GM21390 (cell line): ENCODE results near the gene PLEKHA6.

Experiments
- ATAC-seq: cut with Tn5 transposase; IDR thresholded peaks from one replicate; pipeline ENCODE4 v1.9.1; 2021; ENCODE audit not compliant: unreplicated experiment

Gene PLEKHA6

GRCh38 chr1:204218552-204218951, 141.2 kb downstream of the PLEKHA6 start:
- ATAC-seq, result no peak

- no peak for ATAC-seq
Measured at GRCh38 chr1:204217648-204218000, 142.1 kb downstream of the PLEKHA6 start.

DNA sequence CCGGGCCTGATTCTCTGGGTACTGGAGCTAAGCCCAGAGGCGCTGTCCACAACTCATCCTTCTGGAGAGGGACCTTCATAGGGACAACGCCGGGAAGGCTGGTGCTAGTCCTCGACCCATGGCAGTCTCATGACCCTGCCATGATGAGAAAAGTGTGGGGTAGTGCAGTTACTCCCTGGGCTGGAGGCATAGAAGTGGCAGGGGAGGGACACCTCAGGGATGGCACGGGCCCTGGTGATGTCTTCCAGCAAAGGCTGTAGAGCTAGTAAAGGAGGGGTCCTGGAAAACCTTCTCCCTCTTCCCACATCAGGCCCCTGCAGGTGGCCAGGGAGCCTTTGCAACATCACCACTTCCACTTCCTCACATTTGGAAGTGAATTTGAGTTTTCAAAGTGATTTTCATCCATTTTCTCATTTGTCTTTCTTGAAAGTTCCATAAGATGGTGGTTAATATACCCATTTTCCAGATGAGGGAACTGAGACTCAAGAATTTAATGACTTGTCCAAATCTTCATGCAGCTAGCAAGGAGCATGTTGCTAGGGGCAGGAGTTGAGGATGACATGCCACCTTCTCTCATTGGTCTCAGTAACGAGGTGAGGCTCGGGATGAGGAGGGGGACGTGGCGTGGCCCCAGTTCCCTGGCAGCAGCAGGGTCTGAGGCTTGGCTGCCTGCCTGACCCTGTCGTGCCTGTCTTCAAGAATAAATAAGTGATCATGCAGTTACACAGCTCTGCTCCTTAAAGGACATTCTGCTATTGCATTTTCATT, 142.7 kb downstream of the PLEKHA6 start:
- ATAC-seq, result no peak

- ATAC-seq, result no peak
Measured at GRCh38 chr1:204216236-204216635, 143.5 kb downstream of the PLEKHA6 start.

DNA sequence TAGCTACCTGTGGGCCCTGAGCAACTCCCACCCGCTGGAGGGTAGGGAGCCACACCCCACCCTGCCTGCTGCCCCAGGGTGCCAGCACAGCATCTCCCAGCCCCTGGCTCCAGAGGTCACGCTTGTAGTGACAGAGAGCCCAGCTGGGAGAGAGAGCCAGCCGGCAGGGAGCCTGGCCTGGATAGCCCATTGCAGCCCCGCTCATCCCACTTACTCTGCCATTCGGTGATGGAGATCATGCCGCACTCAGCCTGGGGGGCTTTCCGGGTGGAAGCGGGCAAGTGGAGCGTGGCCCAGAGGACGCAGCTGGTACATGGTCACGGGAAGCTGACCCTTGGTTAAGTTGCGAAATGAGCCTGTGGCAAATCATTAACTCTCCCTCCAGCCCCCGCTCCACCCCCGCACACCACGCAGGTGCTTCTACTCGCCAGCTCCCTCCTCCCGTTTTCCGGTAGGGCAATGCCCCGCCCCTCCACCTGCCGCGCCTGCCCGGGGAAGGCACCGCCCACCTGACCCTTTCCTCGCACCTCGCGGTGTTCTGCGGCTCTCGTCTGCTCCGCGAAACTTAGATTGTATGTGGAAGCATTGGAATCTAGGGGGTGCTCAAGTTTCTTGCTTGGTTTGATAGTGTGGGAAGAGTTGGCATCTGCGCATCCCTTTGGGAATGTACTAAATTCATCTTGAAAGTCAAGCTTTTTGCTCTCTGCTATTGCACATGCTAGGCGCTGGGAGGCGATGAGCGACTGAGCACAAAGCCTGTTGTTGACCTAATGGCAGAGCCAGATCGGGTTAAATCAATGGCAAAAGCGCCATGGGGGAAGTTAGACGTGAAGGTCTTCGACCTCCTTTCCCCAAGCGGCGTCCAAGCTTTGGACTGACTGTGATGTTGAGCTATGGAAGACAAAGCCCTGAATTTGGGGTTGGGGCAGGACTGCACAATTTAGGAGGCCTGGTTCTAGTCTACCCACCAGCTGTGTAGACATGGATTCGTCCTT, 145.8 kb downstream of the PLEKHA6 start, which contains the start of gene GOLT1A:
Gene GOLT1A (minus strand): TSS at position 321 of the 995 bp plus-strand sequence. CDS start 82 bp downstream, at position 239.
- ATAC-seq, result no peak

DNA sequence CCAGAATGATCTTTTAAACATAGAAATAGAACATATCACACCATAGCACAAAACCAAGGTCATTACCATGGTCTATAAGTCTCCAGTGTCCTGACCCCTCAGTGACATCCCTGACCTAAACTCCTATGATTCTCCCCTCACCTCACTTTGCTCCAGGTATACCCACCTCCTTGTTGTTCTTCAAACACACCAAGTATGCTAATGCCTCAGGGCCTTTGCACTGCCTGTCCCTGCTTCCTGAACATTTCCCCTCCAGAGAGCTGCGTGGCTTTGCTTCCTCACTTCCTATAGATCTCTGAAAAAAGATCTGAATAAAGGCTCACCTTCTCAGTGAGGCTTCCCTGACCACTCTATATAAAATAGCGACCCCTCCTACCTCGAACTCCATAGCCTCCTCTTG, 147.0 kb downstream of the PLEKHA6 start:
- ATAC-seq, result no peak

DNA sequence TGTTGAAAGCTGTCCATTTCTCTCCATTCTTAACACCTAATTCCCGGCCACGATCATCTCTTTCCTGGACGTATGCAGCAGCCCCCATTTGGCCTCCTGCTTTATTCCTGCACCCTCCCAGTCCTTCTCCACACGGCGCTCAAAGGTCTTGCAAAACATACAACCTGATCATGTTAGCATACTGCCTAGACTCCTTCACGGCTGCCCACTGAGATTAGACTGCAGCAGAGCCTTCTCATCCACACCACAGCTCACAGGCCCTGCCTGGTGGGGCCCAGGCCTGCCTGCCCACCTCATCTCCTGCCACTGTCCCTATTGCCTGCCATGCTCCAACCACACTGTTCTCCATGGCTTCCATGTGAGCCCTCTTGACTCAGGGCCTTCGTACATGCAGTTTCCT, 148.7 kb downstream of the PLEKHA6 start:
- ATAC-seq, result no peak

DNA sequence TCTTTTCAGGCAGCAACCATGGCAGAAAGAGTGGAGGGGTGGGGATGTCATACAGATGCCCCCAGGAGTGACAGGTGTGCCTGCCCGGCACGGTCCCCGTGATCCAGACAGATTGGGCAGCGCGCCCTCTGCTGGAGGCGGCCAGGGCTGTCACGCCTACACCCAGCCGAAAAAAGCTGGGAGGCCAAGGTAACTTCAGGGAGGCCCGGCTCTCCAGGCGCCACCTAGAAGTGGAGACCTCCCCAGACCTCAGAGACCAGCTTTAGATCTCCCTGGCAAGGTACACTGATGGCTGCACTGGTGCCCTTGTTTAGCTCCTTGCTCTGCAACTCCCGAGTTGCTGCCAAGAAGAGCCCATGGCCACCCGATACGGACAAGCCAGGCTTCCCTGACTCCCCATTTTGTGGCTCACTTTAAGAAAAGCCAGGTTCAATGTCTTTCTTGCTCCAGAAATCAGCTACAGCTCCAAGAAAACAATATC, 152.6 kb downstream of the PLEKHA6 start:
- ATAC-seq, result no peak

DNA sequence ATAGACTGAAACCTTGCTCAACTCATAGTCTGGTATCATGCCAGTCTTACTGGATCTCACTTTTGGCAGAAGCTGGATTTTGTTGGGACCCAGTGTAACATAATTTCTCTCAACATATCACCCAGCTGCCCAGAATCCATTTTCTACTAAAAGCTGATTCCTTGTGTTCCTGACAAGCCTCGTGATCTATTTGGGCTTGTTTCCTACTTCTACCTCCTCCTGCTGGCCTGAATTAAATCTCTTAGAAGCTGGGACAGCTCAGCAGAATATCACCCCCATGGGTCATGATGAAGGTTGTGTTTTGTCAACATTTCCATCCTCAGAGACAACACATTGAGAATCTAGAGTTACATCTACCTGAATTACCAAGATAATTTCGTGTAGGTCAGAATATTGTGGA, 153.6 kb downstream of the PLEKHA6 start:
- no peak for ATAC-seq

DNA sequence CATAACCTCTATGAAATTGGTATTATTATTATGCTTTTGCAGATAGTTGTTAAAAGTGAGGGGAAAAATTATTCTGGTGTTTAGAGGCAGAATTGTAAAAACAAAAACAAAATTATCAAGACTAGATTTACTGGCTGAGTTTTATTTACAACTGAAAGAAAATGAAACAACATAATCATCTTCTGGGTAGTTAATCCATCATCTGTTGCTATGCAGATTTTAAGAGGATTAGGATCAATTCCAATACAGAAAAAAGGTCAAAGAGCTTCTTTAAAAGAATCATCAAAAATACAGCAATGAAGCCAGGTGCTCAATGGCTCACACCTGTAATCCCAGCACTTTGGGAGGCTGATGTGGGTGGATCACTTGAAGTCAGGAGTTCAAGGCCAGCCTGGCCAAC, 154.2 kb downstream of the PLEKHA6 start:
- ATAC-seq, result no peak

DNA sequence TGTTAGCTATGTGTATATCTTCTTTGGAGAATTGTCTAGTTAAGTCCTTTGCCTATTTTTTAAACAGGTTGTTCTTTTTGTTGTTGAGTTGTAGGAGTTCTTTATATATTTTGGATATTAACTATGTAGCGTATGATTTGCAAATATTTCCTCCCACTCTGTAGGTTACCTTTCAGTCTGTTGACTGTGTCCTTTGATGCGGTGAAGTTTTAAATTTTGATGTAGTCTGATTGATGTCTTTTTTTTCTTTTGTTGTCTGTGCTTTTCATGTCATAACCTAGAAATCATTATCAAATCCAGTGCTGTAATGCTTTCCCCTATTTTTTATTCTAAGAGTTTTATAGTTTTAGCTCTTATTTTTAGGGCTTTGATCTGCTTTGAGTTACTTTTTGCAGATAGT, 154.8 kb downstream of the PLEKHA6 start:
- no peak for ATAC-seq

GRCh38 chr1:204203206-204203767, 156.4 kb downstream of the PLEKHA6 start:
- ATAC-seq, result no peak

DNA sequence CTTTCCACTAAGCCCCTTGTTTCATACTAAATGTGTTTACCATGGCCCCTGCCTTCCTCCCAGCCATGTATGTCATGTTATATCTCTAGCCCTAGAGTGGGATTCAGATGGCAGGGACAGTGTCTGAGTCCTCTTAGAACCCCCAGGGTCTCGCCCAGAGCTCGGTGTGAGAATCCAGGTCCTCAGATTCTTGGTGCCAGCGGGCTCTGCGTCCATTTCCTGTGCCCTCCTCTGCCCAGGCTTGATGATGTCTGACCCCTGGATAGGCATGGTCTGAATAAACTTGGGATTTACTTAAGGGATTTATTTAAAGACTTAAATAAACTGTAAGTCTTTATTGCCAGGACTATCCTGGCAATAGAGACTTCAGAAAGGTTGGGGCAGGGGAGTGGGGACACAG, 157.2 kb downstream of the PLEKHA6 start:
- ATAC-seq, result no peak

- no peak for ATAC-seq
Measured at GRCh38 chr1:204201348-204202040, 158.2 kb downstream of the PLEKHA6 start.

DNA sequence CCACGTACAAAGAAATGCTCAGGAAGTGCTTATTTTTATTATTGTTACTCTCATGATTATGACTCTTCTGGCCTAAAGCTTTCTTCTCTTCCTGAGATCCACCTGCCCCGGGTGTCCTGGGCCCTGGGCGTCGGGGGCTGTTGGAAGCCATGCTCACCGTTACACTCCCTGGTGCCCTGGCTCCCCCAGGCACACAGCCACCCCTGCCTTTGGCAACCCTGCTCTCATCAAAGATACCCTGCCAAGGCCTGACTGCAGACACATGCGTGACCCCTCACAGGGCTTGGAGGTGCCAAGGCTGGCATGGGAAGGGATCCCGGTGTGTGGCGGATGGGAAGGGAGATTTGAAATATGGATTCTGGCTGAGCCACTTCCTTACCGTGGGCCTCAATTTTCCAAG, 160.2 kb downstream of the PLEKHA6 start:
- no peak for ATAC-seq

GRCh38 chr1:204198348-204199340, 161.1 kb downstream of the PLEKHA6 start:
- ATAC-seq, result no peak

GRCh38 chr1:204197068-204197467, 162.7 kb downstream of the PLEKHA6 start:
- no peak for ATAC-seq

- ATAC-seq, result no peak
Measured at GRCh38 chr1:204196068-204196795, 163.5 kb downstream of the PLEKHA6 start, which contains the start of gene KISS1. TSS of gene KISS1 (minus strand) at chr1:204196491. CDS start at chr1:204192876, 3,615 bp downstream.

DNA sequence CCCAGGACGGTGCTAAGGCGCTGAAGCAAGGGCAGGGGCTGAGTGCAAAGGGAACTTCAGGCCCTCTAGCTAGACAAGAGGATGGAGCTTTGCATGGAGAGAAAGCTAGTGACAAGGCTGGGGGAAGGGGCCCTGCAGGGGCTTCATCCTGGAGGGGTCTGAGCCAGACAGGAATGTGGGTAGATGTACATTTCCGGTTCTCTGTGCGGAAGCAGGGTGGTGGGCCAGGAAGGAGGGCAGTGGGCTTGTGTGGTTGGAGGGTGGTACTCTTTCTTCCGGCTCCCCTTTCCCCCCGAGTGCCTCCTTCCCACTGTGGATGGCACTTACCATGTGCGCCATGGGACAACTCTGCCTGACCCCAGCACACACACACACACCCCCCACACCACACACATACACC, 165.0 kb downstream of the PLEKHA6 start:
- ATAC-seq, result no peak
